ENCODE data around the gene CENPS. TPM values are rescaled to one million over a fixed set of nuclear protein-coding genes. Genes with fewer than 3 reads are reported as not detected.
"Not testable (repeated sequence)": the region's sequence is repeated elsewhere in the genome, so short reads cannot be mapped to it uniquely, and the experiment has no call there.

CENPS gene
- total and polyA plus RNA-seq, 2 of the 8 experiments (the other 6 are each of a cell fraction or from before 2014, with no cell fraction given) = 7.8 to 20.3 TPM

DNA sequence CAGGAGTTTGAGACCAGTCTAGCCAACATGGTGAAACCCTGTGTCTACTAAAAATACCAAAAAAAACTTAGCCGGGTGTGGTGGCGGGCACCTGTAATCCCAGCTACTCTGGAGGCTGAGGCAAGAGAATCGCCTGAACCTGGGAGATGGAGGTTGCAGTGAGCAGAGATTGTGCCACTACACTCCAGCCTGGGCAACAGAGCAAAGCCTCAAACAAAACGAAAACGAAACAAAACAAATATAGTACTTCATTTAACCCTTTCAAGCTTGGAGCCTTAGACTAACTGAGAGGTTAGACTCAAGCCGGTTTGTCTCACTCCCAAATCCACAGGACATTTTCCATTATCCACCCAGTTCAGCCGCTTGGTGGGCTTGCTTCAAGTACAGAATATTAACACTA is 27.2 kb downstream of the CENPS start:
- H2BK120ac ChIP-seq (replicated peaks; ENCODE audit: low read depth, low read length); H4K5ac ChIP-seq (ENCODE audit: insufficient read length, low read depth, low read length); H2BK20ac ChIP-seq (ENCODE audit: low read length); H4K91ac ChIP-seq (replicated peaks; ENCODE audit: insufficient read length, low read length); FAIRE-seq; H2AFZ ChIP-seq (ENCODE audit: low read length); H2AK5ac ChIP-seq (ENCODE audit: low read depth, low read length); DNase-seq (ENCODE audit: low read depth in 1 of 2, low spot score in 2 of 2); H3K27ac ChIP-seq (ENCODE audit: low read depth, low read length); H2BK5ac ChIP-seq (ENCODE audit: low read depth, low read length); H3K18ac ChIP-seq (ENCODE audit: extremely low read depth, low read length); H3K23me2 ChIP-seq (ENCODE audit: low read depth, low read length); H3K79me1 ChIP-seq (ENCODE audit: low read depth, low read length); H3K9ac ChIP-seq (replicated peaks in 1 of 4; ENCODE audit: extremely low read depth in 1 of 4, low read depth in 3 of 4, low read length in 3 of 4); H3K23ac ChIP-seq (ENCODE audit: insufficient read length); H3K4me1 ChIP-seq (replicated peaks in 1 of 4; ENCODE audit: control insufficient read depth in 3 of 4, insufficient read depth in 4 of 4, low read length in 3 of 4); H3K14ac ChIP-seq (ENCODE audit: insufficient read length); H4K8ac ChIP-seq (ENCODE audit: extremely low read depth, insufficient read depth, low read length); H3K79me2 ChIP-seq (ENCODE audit: control insufficient read depth in 1 of 2, insufficient read depth in 2 of 2, low read length in 2 of 2); H2BK15ac ChIP-seq (ENCODE audit: low read length); H2BK12ac ChIP-seq (ENCODE audit: low read depth, low read length); H3K9me3 ChIP-seq (ENCODE audit: insufficient read depth in 2 of 2, low read depth in 1 of 2, low read length in 1 of 2); H3K4ac ChIP-seq (replicated peaks; ENCODE audit: insufficient read length, low read depth, low read length); H3K4me3 ChIP-seq (ENCODE audit: extremely low read depth in 1 of 4, insufficient read depth in 2 of 4, low read depth in 3 of 4, low read length in 4 of 4); H3K4me2 ChIP-seq (ENCODE audit: insufficient read depth in 1 of 2, low read depth in 2 of 2, low read length in 2 of 2); H3K56ac ChIP-seq (replicated peaks; ENCODE audit: insufficient read length, low read depth, low read length); H4K20me1 ChIP-seq (replicated peaks in 1 of 2; ENCODE audit: control insufficient read depth in 1 of 2, insufficient read depth in 2 of 2, low read length in 2 of 2); H3K27me3 ChIP-seq (replicated peaks in 1 of 4; ENCODE audit: control insufficient read depth in 3 of 4, extremely low read depth in 1 of 4, insufficient read depth in 3 of 4, low read length in 3 of 4): not testable (repeated sequence)
- WGBS, 2 experiments (ENCODE audit: extremely low coverage in 1 of 2, insufficient coverage in 1 of 2, insufficient read length in 1 of 2, insufficient replicate concordance in 2 of 2, low coverage in 1 of 2, low lambda C conversion rate in 2 of 2, missing lambda C conversion rate in 1 of 2) = 96% methylated on average over 7 of the region's 7 CpGs; no CpG with 5 or more reads in 1 of the 2 experiments
- peaks cover 9 to 44% (median 17%) of the 10 kb centered on the region in 4 experiments; a peak in 7 of 8 replicates for H3K36me3 ChIP-seq (ENCODE audit: control insufficient read depth in 2 of 4, insufficient read depth in 4 of 4, low read length in 3 of 4)
- ChIA-PET POLR2A (ENCODE audit: partially characterized antibody) (interaction anchor here (1.1 to 7.9 kb wide), 10 partner anchors 8 to 58 kb away, joined by 3 to 67 read pairs (median 10); partner anchors contain the start of genes CORT, DFFA, PEX14 and PGD), CTCF (ENCODE audit: partially characterized antibody) (interaction anchor here (0.5 to 7.4 kb wide), 7 partner anchors 16 to 79 kb away, joined by 3 to 43 read pairs (median 4); partner anchors contain the start of gene CENPS)

Data from H1 (cell line).